ENCODE results near the gene RASSF5. TPM values are rescaled to one million over a fixed set of nuclear protein-coding genes. Genes with fewer than 3 reads are reported as not detected.

The RASSF5 gene
- total RNA-seq, 2 donors from 2014 or later = 0.20 to 0.26 TPM

GRCh38 chr1:206501881-206502280, 5.5 kb upstream of the RASSF5 start:
- Mint-ChIP-seq H3K27ac (no peak overlapping the region), H3K4me3 (no peak overlapping the region), H3K27me3 (ENCODE audit: insufficient read depth) (peaks cover 49% of the 10 kb centered on the region), H3K36me3 (ENCODE audit: low read depth) (no peaks in the 10 kb centered on the region), H3K4me1 (peaks cover 4% of the 10 kb centered on the region), H3K9me3 (no peaks in the 10 kb centered on the region)
- Histone ChIP-seq H3K4me3 (ENCODE audit: low read length) (no peak overlapping the region), H3K9ac (ENCODE audit: extremely low read depth, low read length, poor library complexity, severe bottlenecking) (no peak overlapping the region), H3K27ac (ENCODE audit: low read depth, low read length) (no peak overlapping the region), H3K9me3 (ENCODE audit: control insufficient read depth, low read length) (no peaks in the 10 kb centered on the region), H3K36me3 (ENCODE audit: control insufficient read depth, insufficient read depth, low read length) (no peaks in the 10 kb centered on the region), H3K27me3 (ENCODE audit: control insufficient read depth, insufficient read depth, low read length, poor library complexity, severe bottlenecking) (peaks cover 44% of the 10 kb centered on the region), H3K4me1 (ENCODE audit: control insufficient read depth, insufficient read depth, low read length) (no peaks in the 10 kb centered on the region)
- DNase-seq = no peak
- 80 to 88% methylated on average over 5 of the region's 5 CpGs for WGBS, 2 experiments (ENCODE audit: insufficient coverage in 1 of 2, insufficient read length in 1 of 2)
- no peak for TF ChIP-seq CTCF (conservative IDR thresholded peaks at IDR 0.05)

- Histone ChIP-seq H3K9ac (ENCODE audit: extremely low read depth, low read length, poor library complexity, severe bottlenecking) (no peak overlapping the region), H3K9me3 (ENCODE audit: control insufficient read depth, low read length) (no peaks in the 10 kb centered on the region), H3K27ac (ENCODE audit: low read depth, low read length) (no peak overlapping the region), H3K36me3 (ENCODE audit: control insufficient read depth, insufficient read depth, low read length) (no peaks in the 10 kb centered on the region), H3K4me3 (ENCODE audit: low read length) (no peak overlapping the region), H3K27me3 (ENCODE audit: control insufficient read depth, insufficient read depth, low read length, poor library complexity, severe bottlenecking) (peaks cover 49% of the 10 kb centered on the region), H3K4me1 (ENCODE audit: control insufficient read depth, insufficient read depth, low read length) (no peaks in the 10 kb centered on the region)
- peaks cover 4% of the 10 kb centered on the region for H3K4me1 Mint-ChIP-seq
- TF ChIP-seq CTCF (conservative IDR thresholded peaks at IDR 0.05) = no peak
- no peaks in the 10 kb centered on the region for H3K36me3 Mint-ChIP-seq (ENCODE audit: low read depth)
- H3K4me3 Mint-ChIP-seq = no peak overlapping the region
- 96 to 100% methylated on average over 2 of the region's 2 CpGs for WGBS, 2 experiments (ENCODE audit: insufficient coverage in 1 of 2, insufficient read length in 1 of 2)
- DNase-seq = no peak
- no peaks in the 10 kb centered on the region for H3K9me3 Mint-ChIP-seq
- H3K27me3 Mint-ChIP-seq (ENCODE audit: insufficient read depth) = peaks cover 55% of the 10 kb centered on the region
- H3K27ac Mint-ChIP-seq = no peak overlapping the region
Observed at GRCh38 chr1:206502403-206502802, 4.9 kb upstream of the RASSF5 start.

- no peak overlapping the region for H3K4me3 Mint-ChIP-seq
- Histone ChIP-seq H3K27ac (ENCODE audit: low read depth, low read length) (no peak overlapping the region), H3K4me1 (ENCODE audit: control insufficient read depth, insufficient read depth, low read length) (no peaks in the 10 kb centered on the region), H3K4me3 (ENCODE audit: low read length) (no peak overlapping the region), H3K9me3 (ENCODE audit: control insufficient read depth, low read length) (no peaks in the 10 kb centered on the region), H3K9ac (ENCODE audit: extremely low read depth, low read length, poor library complexity, severe bottlenecking) (no peak overlapping the region), H3K27me3 (ENCODE audit: control insufficient read depth, insufficient read depth, low read length, poor library complexity, severe bottlenecking) (peaks cover 53% of the 10 kb centered on the region), H3K36me3 (ENCODE audit: control insufficient read depth, insufficient read depth, low read length) (no peaks in the 10 kb centered on the region)
- no peak for DNase-seq
- H3K4me1 Mint-ChIP-seq = peaks cover 4% of the 10 kb centered on the region
- H3K9me3 Mint-ChIP-seq = no peaks in the 10 kb centered on the region
- H3K27ac Mint-ChIP-seq = no peak overlapping the region
- peaks cover 57% of the 10 kb centered on the region for H3K27me3 Mint-ChIP-seq (ENCODE audit: insufficient read depth)
- TF ChIP-seq CTCF (conservative IDR thresholded peaks at IDR 0.05) = no peak
- H3K36me3 Mint-ChIP-seq (ENCODE audit: low read depth) = no peaks in the 10 kb centered on the region
- 94 to 100% methylated on average over 1 of the region's 1 CpG for WGBS, 2 experiments (ENCODE audit: insufficient coverage in 1 of 2, insufficient read length in 1 of 2)
Observed at GRCh38 chr1:206502812-206503211, 4.5 kb upstream of the RASSF5 start.
